K562 (cell line): ENCODE measurements around the gene TRAF7. TPM values are rescaled to one million over a fixed set of nuclear protein-coding genes. Genes with fewer than 3 reads are reported as not detected.

Source experiments
- ATAC-seq: fragments of 200-7000 bp; cut with Tn5 transposase; 3 replicates; pipeline ENCODE4 v1.9.1; 2020; ENCODE audit warnings: moderate library complexity
- BruUV-seq: library from RNA; stranded (reverse); fragments of 400-500 nt; replicated peaks from 2 replicates; lab custom pipeline; 2021; lab: Mats Ljungman, UMichigan
- CTCF ChIA-PET: fragments of 300-600 bp; formaldehyde crosslinking; extraction: SDS; loops from one replicate; lab custom pipeline; 2021; ENCODE audit warnings: low intra/inter-chr PET ratio; lab: Yijun Ruan, JAX
- POLR2A ChIA-PET: fragments of 300-600, 350-650 bp; sonication (Branson Sonifier 250); formaldehyde crosslinking; extraction: SDS; loops from one replicate; lab custom pipeline; 2021; ENCODE audit warnings: antibody characterized with exemption, inconsistent platforms; lab: Yijun Ruan, JAX
- DNase-seq, 4 experiments: peaks; one replicate each; pipeline versions ENCODE4 v3.0.0 to v3.0.0-alpha.2; 2011 to 2018; ENCODE audit warnings: low spot score in 3 of 4, mixed read lengths in 3 of 4; ENCODE audit errors: extremely low read depth in 1 of 4
- FAIRE-seq: peaks from 2 replicates; lab custom pipeline; 2011; peaks lifted over from hg19 to GRCh38; lab: Jason Lieb, UNC
- H2AFZ ChIP-seq: 2 replicates; pipeline ENCODE4 v1.6.0; 2011; ENCODE audit warnings: low read depth, low read length, control low read depth, inconsistent platforms
- H3K27ac ChIP-seq: fragments of 200-600 bp; 3 replicates; pipeline ENCODE4 v1.8.0; 2011; ENCODE audit warnings: low read depth, mild to moderate bottlenecking, control low read depth, inconsistent platforms, low read length, moderate library complexity, mixed read lengths; ENCODE audit errors: extremely low read depth
- H3K27me3 ChIP-seq, 2 experiments: fragments of 300-600 bp in 1 of 2; 2 replicates in 1 of 2; 3 replicates in 1 of 2; pipeline versions ENCODE4 v1.6.0 to v1.8.0; 2011; ENCODE audit warnings: inconsistent platforms in 2 of 2, low read length in 2 of 2, mild to moderate bottlenecking in 1 of 2, mixed read lengths in 1 of 2, moderate library complexity in 1 of 2; ENCODE audit not compliant: control insufficient read depth in 2 of 2, insufficient read depth in 2 of 2
- H3K36me3 ChIP-seq: fragments of 300-600 bp; 3 replicates; pipeline ENCODE4 v1.8.0; 2011; ENCODE audit warnings: mild to moderate bottlenecking, low read length, inconsistent platforms; ENCODE audit not compliant: control insufficient read depth, insufficient read depth
- H3K4me1 ChIP-seq, 2 experiments: fragments of 200-600 bp in 1 of 2; replicated peaks in 1 of 2; 2 replicates in 1 of 2; 3 replicates in 1 of 2; pipeline versions ENCODE4 v1.5.1 to v1.8.0; 2011; ENCODE audit warnings: inconsistent platforms in 2 of 2, low read length in 2 of 2, mild to moderate bottlenecking in 1 of 2, mixed read lengths in 1 of 2, moderate library complexity in 1 of 2; ENCODE audit not compliant: control insufficient read depth in 2 of 2, insufficient read depth in 2 of 2
- H3K4me2 ChIP-seq: 2 replicates; pipeline ENCODE4 v1.6.1; 2011; ENCODE audit warnings: low read length, control low read depth, inconsistent platforms, mixed read lengths; ENCODE audit not compliant: insufficient read depth
- H3K4me3 ChIP-seq: fragments of 200-600 bp; sonication (generic), shearing (Covaris generic); 2 replicates; pipeline ENCODE4 v1.5.1; 2016; ENCODE audit warnings: control low read depth, inconsistent platforms
- H3K79me2 ChIP-seq: fragments of 200-600 bp; 3 replicates; pipeline ENCODE4 v1.8.0; 2011; ENCODE audit warnings: low read length, inconsistent platforms; ENCODE audit not compliant: control insufficient read depth, insufficient read depth
- H3K9ac ChIP-seq, 2 experiments: 2 replicates each; pipeline versions ENCODE4 v1.6.0 to v1.6.1; 2011; ENCODE audit warnings: low read depth in 2 of 2, low read length in 2 of 2, control low read depth in 1 of 2, inconsistent platforms in 1 of 2, mild to moderate bottlenecking in 1 of 2, mixed read lengths in 1 of 2; ENCODE audit not compliant: insufficient read depth in 1 of 2
- H3K9me1 ChIP-seq: one replicate; pipeline ENCODE4 v1.6.0; 2011; ENCODE audit warnings: inconsistent platforms, mild to moderate bottlenecking, low read length, moderate library complexity; ENCODE audit not compliant: control insufficient read depth, insufficient read depth
- H3K9me3 ChIP-seq: replicated peaks from 2 replicates; pipeline ENCODE4 v1.5.1; 2011; ENCODE audit warnings: low read depth, low read length, inconsistent platforms; ENCODE audit not compliant: control insufficient read depth, insufficient read depth
- H4K20me1 ChIP-seq: replicated peaks from 2 replicates; pipeline ENCODE4 v1.6.1; 2011; ENCODE audit warnings: low read length, inconsistent platforms, mixed read lengths; ENCODE audit not compliant: control insufficient read depth, insufficient read depth
- ARHGAP35 ChIP-seq: fragments of 450-650 bp; IDR thresholded peaks from 2 replicates; pipeline ENCODE4 v1.6.1; 2018; ENCODE audit not compliant: partially characterized antibody
- ARID2 ChIP-seq: fragments of 450-650 bp; IDR thresholded peaks from 2 replicates; pipeline ENCODE4 v1.6.1; 2017; ENCODE audit warnings: antibody characterized with exemption, mild to moderate bottlenecking
- CBX8 ChIP-seq: fragments of 200-600 bp; sonication (generic); IDR thresholded peaks from 2 replicates; pipeline ENCODE4 v1.6.1; 2012; ENCODE audit warnings: borderline replicate concordance, mixed run types, low read depth, mild to moderate bottlenecking, moderate library complexity, mixed read lengths, low read length, control low read depth, inconsistent platforms; ENCODE audit not compliant: poor library complexity, severe bottlenecking; ENCODE audit errors: extremely low read depth
- CHD4 ChIP-seq: fragments of 200-600 bp; sonication (generic); IDR thresholded peaks from 3 replicates; pipeline ENCODE4 v1.6.1; 2012; ENCODE audit warnings: low read depth, mild to moderate bottlenecking, mixed read lengths, low read length, inconsistent platforms; ENCODE audit not compliant: insufficient read depth, insufficient replicate concordance, poor library complexity, severe bottlenecking
- FOXP1 ChIP-seq: sonication (generic); formaldehyde crosslinking; IDR thresholded peaks from 2 replicates; pipeline ENCODE4 v1.8.0; 2022; ENCODE audit warnings: mild to moderate bottlenecking, missing genetic modification reagents
- GTF2E2 ChIP-seq: fragments of 200-800 bp; sonication (Bioruptor generic); IDR thresholded peaks from 2 replicates; pipeline ENCODE4 v1.6.1; 2016; ENCODE audit warnings: missing genetic modification characterization, missing compliant biosample characterization
- JUN ChIP-seq, 2 experiments: sonication (generic) in 1 of 2; formaldehyde crosslinking in 1 of 2; IDR thresholded peaks; 2 replicates each; pipeline versions ENCODE4 v1.6.1 to v1.8.0; 2012 to 2022; ENCODE audit warnings: borderline replicate concordance in 2 of 2, mild to moderate bottlenecking in 2 of 2, improper control_type of control experiment in 1 of 2, low read depth in 1 of 2, low read length in 1 of 2, missing genetic modification reagents in 1 of 2
- KLF6 ChIP-seq: fragments of 250-450 bp; sonication (Bioruptor Pico); IDR thresholded peaks from 2 replicates; pipeline ENCODE4 v1.4.0; 2020; ENCODE audit warnings: mild to moderate bottlenecking, moderate library complexity, borderline replicate concordance
- PTBP1 ChIP-seq: fragments of 200-400 bp; formaldehyde crosslinking; IDR thresholded peaks from 2 replicates; pipeline ENCODE4 v1.6.1; 2017; ENCODE audit warnings: low read depth, low read length
- SAP30 ChIP-seq: fragments of 200-600 bp; sonication (generic); IDR thresholded peaks from 2 replicates; pipeline ENCODE4 v1.6.1; 2012; ENCODE audit warnings: borderline replicate concordance, low read depth, mild to moderate bottlenecking, moderate library complexity, low read length, control low read depth, inconsistent platforms; ENCODE audit not compliant: insufficient read depth, poor library complexity, severe bottlenecking
- TAF15 ChIP-seq: fragments of 200-400 bp; formaldehyde crosslinking; IDR thresholded peaks from 2 replicates; pipeline ENCODE4 v1.6.1; 2017; ENCODE audit warnings: mild to moderate bottlenecking, low read depth, low read length, moderate library complexity
- TCFL5 ChIP-seq: fragments of 250-450 bp; sonication (Bioruptor Pico); conservative IDR thresholded peaks from 2 replicates; pipeline ENCODE4 v1.6.1; 2021; ENCODE audit warnings: mild to moderate bottlenecking, moderate library complexity, matching md5 sums
- ZBTB8A ChIP-seq: fragments of 450-650 bp; IDR thresholded peaks from 2 replicates; pipeline ENCODE4 v1.6.1; 2018; ENCODE audit warnings: mild to moderate bottlenecking, moderate library complexity; ENCODE audit not compliant: partially characterized antibody
- ZNF134 ChIP-seq: fragments of 250-450 bp; sonication (Bioruptor Pico); conservative IDR thresholded peaks from 2 replicates; pipeline ENCODE4 v1.4.0; 2020
- ZNF253 ChIP-seq: fragments of 250-450 bp; sonication (Bioruptor Pico); conservative IDR thresholded peaks from 2 replicates; pipeline ENCODE4 v1.6.1; 2021; ENCODE audit warnings: mild to moderate bottlenecking
- ZNF263 ChIP-seq: sonication (generic); formaldehyde crosslinking; IDR thresholded peaks from 2 replicates; pipeline ENCODE4 v1.8.0; 2022; ENCODE audit warnings: mild to moderate bottlenecking, missing genetic modification reagents, borderline replicate concordance
- ZNF316 ChIP-seq: fragments of 450-650 bp; IDR thresholded peaks from 2 replicates; pipeline ENCODE4 v1.6.1; 2016
- ZNF354B ChIP-seq: fragments of 250-450 bp; sonication (Bioruptor Pico); IDR thresholded peaks from 2 replicates; pipeline ENCODE4 v1.4.0; 2020
- ZNF384 ChIP-seq: IDR thresholded peaks from 2 replicates; pipeline ENCODE4 v1.6.1; 2012; ENCODE audit warnings: low read depth, low read length, improper control_type of control experiment
- ZNF583 ChIP-seq: fragments of 250-450 bp; sonication (Bioruptor Pico); IDR thresholded peaks from 2 replicates; pipeline ENCODE4 v1.4.0; 2020
- ZNF584 ChIP-seq: fragments of 200-800 bp; sonication (Bioruptor generic); IDR thresholded peaks from 2 replicates; pipeline ENCODE4 v1.6.1; 2016; ENCODE audit warnings: low read depth, mild to moderate bottlenecking, missing genetic modification characterization, missing compliant biosample characterization
- WGBS: fragments of 100-300 bp; shearing (Covaris generic); methylation state at CpG from one replicate; pipeline ENCODE4 v1.1.6; 2016; ENCODE audit warnings: low coverage, mixed read lengths; ENCODE audit not compliant: insufficient coverage; ENCODE audit errors: missing lambda C conversion rate; 5-methylcytosine and 5-hydroxymethylcytosine counted together
- in situ Hi-C: fragments of 300-500 bp; cut with MboI; formaldehyde crosslinking; loops from 4 replicates; pipeline ENCODE4 v1.15.0; 2018; ENCODE audit warnings: inconsistent platforms, mixed read lengths
- intact Hi-C: fragments of 100-400 bp; cut with micrococcal nuclease; formaldehyde crosslinking; loops from 2 replicates; pipeline ENCODE4 v1.14.2; 2022
- polyA plus RNA-seq, 8 experiments: library from polyadenylated mRNA; depleted of rRNA in 4 of 8; stranded (reverse) in 5 of 8; unstranded in 3 of 8; fragments of >200 nt; fragmentation: Nextera tagmentation in 2 of 8; fragmentation: Illumina TruSeq in 1 of 8; extraction: Ambion mirVana in 2 of 8; extraction: Trizol in 1 of 8; gene quantifications; 2 replicates each; pipeline versions ENCODE4 v1.2.1 to v1.2.3, GENCODE V29; 2011 to 2014; ENCODE audit warnings: inconsistent platforms in 1 of 8, missing spikeins in 1 of 8
- total RNA-seq, 7 experiments: library from RNA; depleted of rRNA in 6 of 7; stranded (reverse); fragments of >200 nt in 6 of 7; fragmentation: Illumina TruSeq in 2 of 7; extraction: Trizol in 2 of 7; gene quantifications; 2 replicates each; pipeline versions ENCODE4 v1.2.1 to v1.2.3, GENCODE V29; 2011 to 2021; ENCODE audit warnings: low replicate concordance in 1 of 7
- TF ChIP-seq, protein P1 (sequence below): sonication (generic); formaldehyde crosslinking; IDR thresholded peaks from 2 replicates; pipeline ENCODE4 v1.8.1; 2023; ENCODE audit warnings: mild to moderate bottlenecking, missing genetic modification reagents, moderate library complexity

TRAF7 gene
- total and polyA plus RNA-seq, 9 of the 15 experiments (the other 6 are each of a cell fraction or from before 2014, with no cell fraction given): 1.1 to 113 (median 41.6) TPM

DNA sequence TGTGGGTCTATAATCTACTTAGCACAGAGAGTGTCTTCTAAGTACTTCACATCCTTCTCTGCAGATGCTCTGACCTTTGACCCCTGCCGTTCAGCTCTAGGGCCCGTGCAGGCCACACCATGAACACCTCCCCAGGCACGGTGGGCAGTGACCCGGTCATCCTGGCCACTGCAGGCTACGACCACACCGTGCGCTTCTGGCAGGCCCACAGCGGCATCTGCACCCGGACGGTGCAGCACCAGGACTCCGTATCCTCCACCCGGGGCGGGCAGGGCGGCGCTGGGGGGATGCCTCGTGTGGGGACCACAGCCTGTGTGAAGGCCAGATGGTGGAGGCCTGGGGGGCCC is 50.4 kb downstream of the TRAF7 start (continued):
- no peak for TF ChIP-seq FOXP1 (CRISPR knock-in tag)
- TF ChIP-seq PTBP1: no peak
- no peak for TF ChIP-seq ZNF583 (CRISPR knock-in tag)
- TF ChIP-seq, all 486 proteins: peak for 44

DNA sequence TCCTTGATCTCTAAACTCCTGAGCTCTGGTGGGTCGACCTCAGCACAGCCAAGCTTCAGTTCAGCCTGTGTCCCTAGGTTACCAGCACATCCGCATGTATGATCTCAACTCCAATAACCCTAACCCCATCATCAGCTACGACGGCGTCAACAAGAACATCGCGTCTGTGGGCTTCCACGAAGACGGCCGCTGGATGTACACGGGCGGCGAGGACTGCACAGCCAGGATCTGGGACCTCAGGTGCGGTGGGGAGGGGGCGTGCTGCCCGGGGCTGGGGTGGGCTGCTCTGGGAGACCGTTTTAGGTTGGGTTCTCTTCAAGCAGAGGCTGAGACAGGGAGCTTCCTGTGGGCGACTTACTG is 50.8 kb downstream of the TRAF7 start:
- H3K79me2 ChIP-seq: peaks cover 44% of the 10 kb centered on the region
- in situ Hi-C loops: no loop called here
- POLR2A ChIA-PET: interaction anchor here (0.9 to 1.4 kb wide), 6 partner anchors 8 to 51 kb away, joined by 3 to 7 read pairs (median 6); partner anchors contain the start of genes ECI1, PGP and TRAF7
- H3K27ac ChIP-seq: peak overlapping the region; percentile 93; the same call in 2 of the 3 replicates
- H4K20me1 ChIP-seq: peaks cover 8% of the 10 kb centered on the region
- H3K9me1 ChIP-seq: no peaks in the 10 kb centered on the region
- peak overlapping the region; percentile 92 for H3K4me2 ChIP-seq
- DNase-seq (no peak), ATAC-seq (no peak), FAIRE-seq (no peak)
- no TSS peak for BruUV-seq
- no peak overlapping the region for H2AFZ ChIP-seq
- 41% methylated on average over 11 of the region's 18 CpGs for WGBS
- CTCF ChIA-PET: no interaction called here
- H3K9me3 ChIP-seq: no peaks in the 10 kb centered on the region
- H3K9ac ChIP-seq: peak overlapping the region; percentile 92 to 96
- peaks cover 39% of the 10 kb centered on the region; the same call in 1 of the 3 replicates for H3K36me3 ChIP-seq
- intact Hi-C loops: no loop called here
- peak overlapping the region; percentile 84 for H3K4me3 ChIP-seq
- H3K4me1 ChIP-seq: peaks cover 22 to 72% of the 10 kb centered on the region in 2 experiments
- H3K27me3 ChIP-seq: no peaks in the 10 kb centered on the region
- TF ChIP-seq SAP30 (no peak), KLF6 (CRISPR knock-in tag) (no peak), ZBTB8A (no peak), ZNF584 (CRISPR knock-in tag) (no peak), ZNF316 (no peak), ARHGAP35 (no peak), ZNF263 (CRISPR knock-in tag) (no peak), ZNF134 (no peak), ARID2 (no peak), TCFL5 (CRISPR knock-in tag) (no peak), ZNF354B (CRISPR knock-in tag) (no peak), ZNF384 (no peak), TAF15 (no peak), JUN (IDR thresholded peaks at IDR 0.05; ENCODE audit: borderline replicate concordance, low read depth, low read length) (no peak), JUN (CRISPR knock-in tag; IDR thresholded peaks at IDR 0.05; ENCODE audit: borderline replicate concordance) (no peak), ZNF253 (CRISPR knock-in tag) (no peak), GTF2E2 (tag) (no peak), CBX8 (no peak), CHD4 (no peak)
- TF ChIP-seq, protein P1, sequence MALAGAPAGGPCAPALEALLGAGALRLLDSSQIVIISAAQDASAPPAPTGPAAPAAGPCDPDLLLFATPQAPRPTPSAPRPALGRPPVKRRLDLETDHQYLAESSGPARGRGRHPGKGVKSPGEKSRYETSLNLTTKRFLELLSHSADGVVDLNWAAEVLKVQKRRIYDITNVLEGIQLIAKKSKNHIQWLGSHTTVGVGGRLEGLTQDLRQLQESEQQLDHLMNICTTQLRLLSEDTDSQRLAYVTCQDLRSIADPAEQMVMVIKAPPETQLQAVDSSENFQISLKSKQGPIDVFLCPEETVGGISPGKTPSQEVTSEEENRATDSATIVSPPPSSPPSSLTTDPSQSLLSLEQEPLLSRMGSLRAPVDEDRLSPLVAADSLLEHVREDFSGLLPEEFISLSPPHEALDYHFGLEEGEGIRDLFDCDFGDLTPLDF: no peak
